Eye (tissue), 1 donor: ENCODE data around the gene KLK7.
"Not testable (repeated sequence)": the region's sequence is repeated elsewhere in the genome, so short reads cannot be mapped to it uniquely, and the experiment has no call there.

Source experiments
- DNase-seq: peaks from one replicate; pipeline ENCODE4 v3.0.0-alpha.2; 2015

The KLK7 gene

GRCh38 chr19:51010066-51010795 lies 26.5 kb upstream of the KLK7 start:
- no peak for DNase-seq

DNA sequence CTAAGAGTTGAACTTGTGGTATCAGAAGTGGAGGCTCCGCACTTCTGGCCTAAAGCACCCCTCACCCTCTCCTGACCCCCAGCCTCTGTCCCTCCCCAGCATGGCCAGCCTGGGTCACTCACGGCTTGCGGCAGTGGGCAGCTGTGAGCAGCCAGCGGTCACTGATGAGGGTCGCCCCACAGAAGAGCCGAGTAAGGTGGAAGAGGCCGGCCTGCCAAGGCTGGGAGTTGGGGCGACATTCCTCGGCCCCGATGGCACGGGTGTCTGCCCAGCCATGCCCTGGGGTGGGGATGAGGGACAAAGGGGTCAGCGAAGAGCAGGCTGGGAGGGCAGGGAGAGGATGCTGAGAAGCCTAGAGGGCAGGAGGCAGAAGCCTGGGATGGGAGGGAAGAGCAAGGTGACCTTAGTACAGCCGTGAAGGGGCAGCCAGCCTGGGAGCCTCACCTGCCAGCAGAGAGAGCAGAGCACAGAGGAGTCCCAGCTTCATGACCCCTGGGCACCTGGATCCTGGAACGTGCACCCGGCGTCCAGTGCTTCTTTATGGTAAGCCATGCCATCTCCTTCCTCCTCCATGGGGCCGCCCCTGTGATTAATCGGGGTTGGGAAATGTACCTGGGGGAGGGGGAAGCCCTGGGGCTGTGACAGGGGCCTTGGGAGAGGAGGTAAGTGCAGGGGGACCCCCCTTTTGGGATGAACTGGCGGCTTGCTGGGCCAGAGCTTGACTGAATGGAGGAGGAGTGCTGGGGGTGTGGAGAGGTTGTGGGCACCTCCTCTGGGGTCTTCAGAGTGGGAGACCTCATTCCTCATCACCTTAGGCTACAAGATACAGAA lies 25.6 kb upstream of the KLK7 start:
- DNase-seq = no peak

GRCh38 chr19:51007488-51007887 lies 23.8 kb upstream of the KLK7 start:
- no peak for DNase-seq

DNA sequence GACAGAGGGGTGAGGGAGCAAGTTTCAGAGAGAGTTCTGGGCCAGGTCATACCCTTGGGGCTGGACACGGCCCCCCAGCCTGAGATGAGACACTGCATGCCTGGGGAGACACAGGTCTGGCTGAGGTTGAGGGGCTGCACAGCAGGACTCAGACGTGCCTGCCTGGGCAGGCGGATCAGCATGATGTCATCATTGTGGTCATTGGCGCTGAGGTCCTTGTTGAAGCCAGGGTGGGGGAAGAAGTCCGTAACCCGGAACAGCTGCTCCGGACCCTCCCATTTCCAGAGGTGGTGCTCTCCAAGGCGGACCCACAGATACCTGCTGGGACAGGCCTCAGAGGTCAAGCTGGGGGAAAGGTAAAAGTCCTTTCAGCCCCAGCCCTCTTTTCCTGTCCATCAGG lies 22.7 kb upstream of the KLK7 start:
- DNase-seq = no peak

- no peak for DNase-seq
Measured at GRCh38 chr19:51005248-51005647, 21.5 kb upstream of the KLK7 start.

GRCh38 chr19:51003316-51003715 lies 19.6 kb upstream of the KLK7 start:
- no peak for DNase-seq

- no peak for DNase-seq
Measured at GRCh38 chr19:51002542-51003311, 19.0 kb upstream of the KLK7 start.

DNA sequence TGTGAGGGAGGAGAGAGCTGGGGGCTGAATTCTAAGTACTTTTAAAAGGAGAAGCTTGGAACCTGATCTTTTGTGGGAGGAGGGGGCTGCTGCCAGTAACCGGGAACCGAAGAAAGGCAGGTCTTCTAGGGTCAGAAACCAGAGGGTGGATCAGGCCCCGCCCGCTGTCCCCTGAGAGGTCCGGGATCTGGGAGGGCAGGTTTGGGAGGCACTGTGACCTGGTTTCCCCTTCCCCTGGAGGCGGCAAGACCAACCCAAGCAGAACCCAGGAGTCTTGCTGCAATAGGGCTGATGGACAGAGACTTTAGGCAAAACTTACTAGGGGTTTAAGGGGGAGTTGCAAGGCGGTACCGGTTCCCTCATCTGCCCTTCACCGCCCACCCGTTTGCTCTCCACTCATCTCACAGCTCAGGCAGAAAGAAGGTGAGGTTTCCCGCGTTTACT lies 18.4 kb upstream of the KLK7 start:
- DNase-seq = no peak

DNA sequence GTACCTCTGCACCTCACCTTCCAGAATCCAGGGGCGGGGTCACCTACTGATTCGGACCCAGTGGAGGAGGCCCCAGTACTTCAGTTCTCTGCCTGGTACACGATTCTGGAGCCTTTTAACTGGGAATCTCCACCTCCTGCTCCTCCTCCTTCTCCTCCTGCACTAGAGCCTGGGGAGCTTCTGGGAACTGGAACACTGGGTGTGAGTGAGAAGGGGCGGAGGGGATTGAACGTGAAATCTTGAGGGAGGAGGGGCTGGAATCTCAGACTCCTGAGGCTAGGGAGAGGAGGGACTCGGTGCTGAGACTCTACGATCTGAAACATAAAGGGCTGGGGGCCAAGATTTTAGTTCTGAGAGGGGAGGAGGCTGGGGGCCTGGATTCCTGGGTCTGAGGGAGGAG lies 17.8 kb upstream of the KLK7 start, which contains the start of gene KLK8:
Gene KLK8, minus strand, starts transcription at position 90 of the 400 bp plus-strand sequence. CDS start 437 bp downstream, outside the sequence.
- DNase-seq = no peak

- no peak for DNase-seq
Measured at GRCh38 chr19:51000981-51001380, 17.3 kb upstream of the KLK7 start.

DNA sequence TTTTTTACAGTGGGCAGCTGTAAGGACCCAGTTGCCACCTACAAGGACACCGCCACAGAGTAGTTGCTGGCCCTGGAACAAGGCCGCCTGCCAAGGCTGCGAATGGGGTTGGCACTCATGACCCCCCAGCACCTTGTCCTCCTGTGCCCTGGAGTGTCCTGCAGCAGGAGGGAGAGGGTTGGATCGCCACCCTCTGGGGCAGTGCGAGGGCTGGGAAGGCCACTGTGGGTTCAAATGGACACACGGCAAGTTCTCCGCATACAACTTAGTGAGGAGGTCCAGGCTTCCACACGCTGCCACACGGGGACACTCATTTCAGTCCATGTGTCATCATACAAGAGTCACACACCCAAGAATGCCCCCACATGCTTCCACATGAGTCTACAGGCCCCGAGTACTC lies 16.7 kb upstream of the KLK7 start:
- no peak for DNase-seq

DNA sequence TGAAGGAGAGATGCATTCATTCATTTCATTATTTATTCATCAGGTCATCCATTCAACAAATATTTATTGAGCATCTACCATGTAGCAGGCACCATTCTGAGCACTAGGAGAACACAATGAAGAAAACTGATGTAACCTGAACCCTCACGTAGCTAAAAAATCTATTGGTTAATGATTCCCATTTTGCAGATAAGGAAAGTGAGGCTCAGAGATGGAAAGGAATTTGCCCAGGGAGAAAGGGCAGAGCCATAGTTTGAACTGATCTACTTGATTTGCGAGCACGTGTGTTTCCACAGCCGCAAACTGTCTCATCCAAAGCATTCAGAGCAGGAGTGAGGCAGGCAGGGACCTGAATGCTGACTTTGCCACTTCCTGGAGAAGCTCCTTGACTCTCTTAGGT lies 15.0 kb upstream of the KLK7 start:
- no peak for DNase-seq

DNA sequence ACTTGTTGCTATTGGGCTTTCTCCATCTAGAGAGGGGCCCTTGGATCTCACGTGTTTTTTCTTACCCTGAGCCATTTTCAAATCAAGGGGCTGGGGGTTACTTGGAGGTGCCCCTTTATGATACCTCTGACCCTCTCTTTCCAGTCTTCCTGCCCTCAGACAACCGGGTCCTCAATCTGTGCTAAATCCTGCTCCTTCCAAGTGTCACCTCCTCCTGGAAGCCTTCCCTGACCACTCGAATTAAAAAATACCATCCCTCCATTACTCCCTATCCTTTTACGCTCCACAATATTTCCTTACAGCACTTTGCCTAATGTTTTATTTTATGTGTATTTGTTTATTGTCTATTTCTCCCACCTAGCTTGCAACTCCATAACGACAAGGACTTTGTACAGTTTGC lies 14.3 kb upstream of the KLK7 start:
- DNase-seq = no peak

DNA sequence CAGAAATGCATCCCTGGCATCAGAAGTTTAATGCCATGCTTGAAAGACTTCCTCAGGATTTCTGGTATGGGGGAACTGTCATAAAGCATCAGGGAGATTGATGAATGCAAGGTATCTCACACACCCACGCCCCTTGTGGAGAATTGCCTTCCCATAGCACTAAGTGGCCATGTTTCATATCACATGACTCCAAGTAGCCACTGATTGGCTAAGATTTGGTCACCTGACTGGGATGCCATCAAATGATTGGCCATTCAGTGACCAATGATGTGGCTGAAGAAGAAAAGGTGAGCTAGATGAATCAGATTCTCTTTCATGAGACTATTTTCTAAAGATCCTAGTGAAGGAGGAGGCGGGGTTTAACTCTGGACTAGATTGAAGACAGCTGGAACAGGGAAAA lies 10.4 kb upstream of the KLK7 start:
- DNase-seq = no peak

- DNase-seq = no peak
Measured at GRCh38 chr19:50992666-50993035, 8.9 kb upstream of the KLK7 start.

DNA sequence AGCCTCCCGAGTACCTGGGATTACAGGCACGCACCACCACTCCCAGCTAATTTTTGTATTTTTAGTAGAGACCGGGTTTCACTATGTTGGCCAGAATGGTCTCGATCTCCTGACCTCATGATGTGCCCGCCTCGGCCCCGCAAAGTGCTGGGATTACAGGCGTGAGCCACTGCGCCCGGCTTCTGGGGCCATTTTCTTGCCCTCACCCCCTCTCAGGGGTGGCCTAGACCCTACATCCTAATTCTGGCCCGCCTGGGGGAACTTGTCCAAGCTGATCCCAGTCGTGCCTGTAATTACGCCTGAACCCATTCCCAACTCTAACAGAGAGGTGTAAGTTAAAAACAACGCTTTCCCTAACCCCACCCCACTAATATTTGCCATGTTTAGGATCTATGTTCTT lies 699 bp upstream of the KLK7 start:
- not testable (repeated sequence) for DNase-seq

DNA sequence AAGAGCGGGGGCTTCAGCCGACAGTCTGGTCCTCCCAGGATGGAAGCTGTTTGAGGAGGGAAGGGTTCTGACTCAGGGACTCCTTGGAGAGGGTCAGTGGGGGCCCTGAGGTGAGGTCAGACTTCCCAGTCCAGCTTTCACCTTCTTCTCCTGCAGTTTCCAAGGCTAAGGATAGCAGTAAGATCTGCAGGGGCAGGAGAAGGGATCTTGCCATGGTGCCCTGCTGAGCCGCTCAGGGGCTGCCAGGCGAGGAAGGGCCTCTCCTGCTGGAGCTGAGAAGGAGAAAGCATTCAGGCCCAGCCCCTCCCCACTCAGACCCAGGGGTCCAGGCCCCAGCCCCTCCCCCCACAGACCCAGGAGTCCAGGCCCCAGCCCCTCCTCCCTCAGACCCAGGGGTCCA lies 1.5 kb downstream of the KLK7 start:
- no peak for DNase-seq

GRCh38 chr19:50981587-50982146 lies 2.0 kb downstream of the KLK7 start:
- no peak for DNase-seq

DNA sequence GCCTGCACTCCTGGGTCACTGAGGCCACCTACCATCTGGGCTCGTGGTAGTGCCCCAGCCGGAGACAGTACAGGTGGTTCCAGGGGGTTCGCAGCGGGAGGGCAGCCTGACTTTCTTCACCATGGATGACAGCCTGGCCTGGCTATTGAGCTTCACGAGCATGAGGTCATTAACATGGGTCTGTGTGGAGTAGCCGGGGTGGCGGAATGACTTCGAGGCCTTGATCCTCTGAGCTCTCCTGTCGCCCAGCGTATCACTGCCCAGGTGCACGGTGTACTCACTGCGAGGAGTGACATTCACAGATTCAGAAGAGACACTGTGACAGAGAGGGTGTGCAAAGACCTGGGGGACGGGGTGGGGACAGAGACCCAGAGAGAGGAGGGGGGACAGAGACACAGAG lies 3.5 kb downstream of the KLK7 start:
- no peak for DNase-seq

- no peak for DNase-seq
Measured at GRCh38 chr19:50979758-50980157, 4.0 kb downstream of the KLK7 start.

GRCh38 chr19:50978772-50979390 lies 4.8 kb downstream of the KLK7 start:
- DNase-seq = no peak

GRCh38 chr19:50977626-50978025 lies 6.1 kb downstream of the KLK7 start:
- DNase-seq = no peak

DNA sequence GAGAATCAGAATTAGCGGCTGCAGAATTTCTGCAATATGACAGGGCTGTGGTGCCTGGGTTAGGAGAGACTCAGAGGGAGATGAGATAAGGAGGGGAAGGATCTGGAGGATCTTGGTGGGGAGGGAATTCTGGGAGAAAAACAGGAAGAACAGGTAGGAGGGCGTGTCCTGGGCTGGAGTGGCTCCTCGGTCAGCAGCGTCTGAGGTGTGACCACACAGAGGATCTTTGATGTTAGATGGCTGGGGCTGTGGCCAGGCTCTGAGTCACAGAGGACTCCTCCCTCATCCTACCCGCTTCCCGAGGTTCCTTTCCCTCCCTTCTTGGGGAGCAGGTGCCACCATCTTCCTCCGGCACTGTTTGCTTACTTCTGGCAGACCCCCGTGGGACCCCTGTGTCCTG lies 8.0 kb downstream of the KLK7 start:
- DNase-seq = no peak
